Measurements from ENCODE around the gene SYTL1. TPM values are rescaled to one million over a fixed set of nuclear protein-coding genes. Genes with fewer than 3 reads are reported as not detected.

The SYTL1 gene
- total RNA-seq, 2 experiments from 2014 or later, result 81.7 to 117 TPM

- Histone ChIP-seq H3K27ac (ENCODE audit: low read depth, low read length, poor library complexity, severe bottlenecking) (peak overlapping the region; percentile 86), H4K20me1 (ENCODE audit: insufficient read depth, low read length) (no peaks in the 10 kb centered on the region), H3K4me2 (ENCODE audit: low read length) (peak overlapping the region; percentile 70), H3K4me1 (ENCODE audit: insufficient read depth, low read length, poor library complexity, severe bottlenecking) (peaks cover 53% of the 10 kb centered on the region), H2AFZ (ENCODE audit: low read length) (no peak overlapping the region), H3K9me2 (ENCODE audit: insufficient read depth, low read length) (no peaks in the 10 kb centered on the region), H3K79me2 (ENCODE audit: insufficient read depth, low read depth, low read length) (no peaks in the 10 kb centered on the region), H3K36me3 (ENCODE audit: insufficient read depth, low read length) (peaks cover 5% of the 10 kb centered on the region; the same call in 1 of the 2 replicates), H3K4me3 (ENCODE audit: low read depth, low read length, poor library complexity, severe bottlenecking) (no peak overlapping the region), H3K9me3 (ENCODE audit: low read length) (no peaks in the 10 kb centered on the region)
- ChIA-PET CTCF (ENCODE audit: unreplicated experiment) (interaction anchor here (0.6 to 1.4 kb wide), 3 partner anchors 36 to 220 kb away, joined by 3 to 6 read pairs (median 5); no protein-coding TSS in a partner anchor), POLR2A (interaction anchor here (1.9 kb wide), 1 partner anchor 41 kb away, joined by 6 read pairs; no protein-coding TSS in a partner anchor)
- DNase-seq (ENCODE audit: low spot score), result no peak
- BruUV-seq (replicated peaks), result no TSS peak
- intact Hi-C loops (cut with micrococcal nuclease; ENCODE audit: unreplicated experiment), result loop anchor here (2.0 kb wide), 1 partner anchor 154 kb away; no protein-coding TSS in a partner anchor
- no peak for TF ChIP-seq EZH2phosphoT487 (IDR thresholded peaks at IDR 0.05; ENCODE audit: borderline replicate concordance, low read depth, low read length)
Measured at GRCh38 chr1:27402349-27402754, 60.5 kb downstream of the SYTL1 start.

GRCh38 chr1:27403065-27403726 lies 61.4 kb downstream of the SYTL1 start:
- Histone ChIP-seq H3K9me3 (ENCODE audit: low read length) (no peaks in the 10 kb centered on the region), H4K20me1 (ENCODE audit: insufficient read depth, low read length) (no peaks in the 10 kb centered on the region), H3K4me2 (ENCODE audit: low read length) (peak overlapping the region; percentile 70), H2AFZ (ENCODE audit: low read length) (peak overlapping the region; percentile 28), H3K9me2 (ENCODE audit: insufficient read depth, low read length) (no peaks in the 10 kb centered on the region), H3K4me1 (ENCODE audit: insufficient read depth, low read length, poor library complexity, severe bottlenecking) (peaks cover 62% of the 10 kb centered on the region), H3K27ac (ENCODE audit: low read depth, low read length, poor library complexity, severe bottlenecking) (peak overlapping the region; percentile 86), H3K36me3 (ENCODE audit: insufficient read depth, low read length) (peaks cover 13% of the 10 kb centered on the region; the same call in 1 of the 2 replicates), H3K4me3 (ENCODE audit: low read depth, low read length, poor library complexity, severe bottlenecking) (peak overlapping the region; percentile 43), H3K79me2 (ENCODE audit: insufficient read depth, low read depth, low read length) (no peaks in the 10 kb centered on the region)
- TF ChIP-seq CTCF (conservative IDR thresholded peaks at IDR 0.05; ENCODE audit: low read length) (peak; percentile 84), EZH2phosphoT487 (IDR thresholded peaks at IDR 0.05; ENCODE audit: borderline replicate concordance, low read depth, low read length) (no peak)
- intact Hi-C loops (cut with micrococcal nuclease; ENCODE audit: unreplicated experiment), result loop anchor here (1.0 to 2.0 kb wide), 4 partner anchors 80 to 203 kb away; no protein-coding TSS in a partner anchor
- ChIA-PET POLR2A (interaction anchor here (0.8 to 1.9 kb wide), 3 partner anchors 35 to 80 kb away, joined by 3 to 6 read pairs (median 3); no protein-coding TSS in a partner anchor), CTCF (ENCODE audit: unreplicated experiment) (interaction anchor here (0.5 to 1.4 kb wide), 5 partner anchors 22 to 204 kb away, joined by 3 to 6 read pairs (median 3); partner anchors contain the start of gene WASF2)
- peak; percentile 87 for DNase-seq (ENCODE audit: low spot score)
- no TSS peak for BruUV-seq (replicated peaks)

Small RNAs within 50 kb of the gene (small RNA-seq; reads per million reads assigned to genes)
- not detected for gene RNU6-48P

Other genes starting within 250 kb of the SYTL1 start
- 5.3 and 5.8 TPM in 2 replicates for gene SLC9A1, start 186.9 kb upstream of the SYTL1 start, total RNA-seq (2014; rRNA removed; shearing (Covaris generic))
- 17.4 and 19.2 TPM in 2 replicates for gene SLC9A1, start 186.9 kb upstream of the SYTL1 start, total RNA-seq (2022)
- 9.7 and 18.2 TPM in 2 replicates for gene WDTC1, start 107.4 kb upstream of the SYTL1 start, total RNA-seq (2014; rRNA removed; shearing (Covaris generic))
- 27.8 and 34.0 TPM in 2 replicates for gene WDTC1, start 107.4 kb upstream of the SYTL1 start, total RNA-seq (2022)
- gene TMEM222, start 19.9 kb upstream of the SYTL1 start, total RNA-seq (2014; rRNA removed; shearing (Covaris generic)), result 32.8 and 43.4 TPM in 2 replicates
- gene TMEM222, start 19.9 kb upstream of the SYTL1 start, total RNA-seq (2022), result 29.5 and 30.9 TPM in 2 replicates
- gene MAP3K6, start 24.9 kb downstream of the SYTL1 start, total RNA-seq (2014; rRNA removed; shearing (Covaris generic)), result 5.9 and 10.0 TPM in 2 replicates
- 8.0 and 11.3 TPM in 2 replicates for gene MAP3K6, start 24.9 kb downstream of the SYTL1 start, total RNA-seq (2022)
- gene FCN3, start 32.8 kb downstream of the SYTL1 start, total RNA-seq (2014; rRNA removed; shearing (Covaris generic)), result not detected in 2 replicates
- gene FCN3, start 32.8 kb downstream of the SYTL1 start, total RNA-seq (2022), result not detected in 2 replicates
- 0.13 TPM in 1 of 2 replicates, not detected in the other for gene CD164L2, start 41.3 kb downstream of the SYTL1 start, total RNA-seq (2014; rRNA removed; shearing (Covaris generic))
- gene CD164L2, start 41.3 kb downstream of the SYTL1 start, total RNA-seq (2022), result not detected in 2 replicates
- 0.21 and 0.32 TPM in 2 replicates for gene GPR3, start 50.6 kb downstream of the SYTL1 start, total RNA-seq (2014; rRNA removed; shearing (Covaris generic))
- 0.22 and 0.25 TPM in 2 replicates for gene GPR3, start 50.6 kb downstream of the SYTL1 start, total RNA-seq (2022)
- gene WASF2, start 148.1 kb downstream of the SYTL1 start, total RNA-seq (2014; rRNA removed; shearing (Covaris generic)), result 25.1 and 26.9 TPM in 2 replicates
- 106 and 110 TPM in 2 replicates for gene WASF2, start 148.1 kb downstream of the SYTL1 start, total RNA-seq (2022)

Data from OCI-LY7 (cell line).